H1 (cell line): ENCODE results near the gene HYDIN. TPM values are rescaled to one million over a fixed set of nuclear protein-coding genes. Genes with fewer than 3 reads are reported as not detected.

Experiments
- EZH2 ChIP-seq: fragments of 200-600 bp; sonication (generic); IDR thresholded peaks from 2 replicates; pipeline ENCODE4 v1.7.1; 2012; ENCODE audit warnings: low read depth, mild to moderate bottlenecking, moderate library complexity, low read length, inconsistent platforms; ENCODE audit not compliant: severe bottlenecking
- polyA plus RNA-seq, 7 experiments: library from polyadenylated mRNA; depleted of rRNA in 3 of 7; stranded (reverse) in 5 of 7; unstranded in 2 of 7; fragments of >200 nt in 5 of 7; fragments of 200-250 nt in 2 of 7; gene quantifications; 1 replicate in 5 of 7; 2 replicates in 1 of 7; 4 replicates in 1 of 7; pipeline versions ENCODE4 v1.2.1 to v1.2.3, GENCODE V29; 2011 to 2013; ENCODE audit warnings: missing spikeins in 2 of 7, mixed read lengths in 2 of 7
- total RNA-seq: library from RNA; stranded (reverse); fragmentation: NEBNext Ultra II Directional; extraction: Animal tissue kit (Norgen Biotek cat#: 25700); gene quantifications from 2 replicates; pipeline ENCODE4 v1.2.1, GENCODE V29; 2021

HYDIN gene
- total and polyA plus RNA-seq, 2 of the 8 experiments (the other 6 are each of a cell fraction or from before 2014, with no cell fraction given): 1.1 to 1.8 TPM

DNA sequence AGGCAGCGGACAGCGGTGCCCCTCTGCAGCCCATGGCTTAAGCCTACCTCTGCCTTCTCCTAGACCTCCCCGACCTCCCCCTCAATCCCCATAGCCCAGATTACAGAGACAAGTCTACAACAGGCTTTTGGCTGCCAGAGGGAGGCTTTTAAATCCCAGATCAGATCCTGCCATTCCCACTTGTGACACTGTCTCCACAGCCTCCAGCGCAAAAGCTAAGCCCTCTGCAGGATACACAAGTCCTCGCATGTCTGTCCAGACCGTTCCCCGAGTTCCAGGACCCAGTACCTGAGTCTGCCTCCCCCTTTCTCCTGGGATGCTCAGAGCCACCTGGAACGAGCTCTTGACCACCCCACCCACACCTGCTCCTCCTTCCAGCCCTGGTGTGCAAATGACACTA, 460.8 kb downstream of the HYDIN start (continued):
- TF ChIP-seq EZH2: no peak
